ENCODE measurements around the gene FAM227A.

- TF ChIP-seq POLR2A (IDR thresholded peaks at IDR 0.05) (no peak), CTCF (IDR thresholded peaks at IDR 0.05) (no peak), EP300 (IDR thresholded peaks at IDR 0.05) (no peak)
These were observed 17.5 kb downstream of the FAM227A start for GRCh38 chr22:38638728-38639127.

Measured in ovary (tissue), 3 donors.